Activated CD8-positive, alpha-beta T cell treated with anti-CD3 and anti-CD28 coated beads for 36 hours (primary cell): Measurements from ENCODE around the gene ZMYND8. TPM values are rescaled to one million over a fixed set of nuclear protein-coding genes. Genes with fewer than 3 reads are reported as not detected.

Experiments
- ATAC-seq: fragments of 200-7000 bp; cut with Tn5 transposase; one replicate; pipeline ENCODE4 v1.10.0; 2021; ENCODE audit warnings: mild to moderate bottlenecking, moderate library complexity
- CTCF ChIA-PET: fragments of 350-600 bp; sonication (Branson Sonifier 250); formaldehyde crosslinking; loops from one replicate; lab custom pipeline; 2021; ENCODE audit warnings: antibody characterized with exemption; lab: Charles Lee
- POLR2A ChIA-PET: fragments of 350-600 bp; sonication (Branson Sonifier 250); formaldehyde crosslinking; loops from one replicate; lab custom pipeline; 2021; ENCODE audit warnings: antibody characterized with exemption; lab: Charles Lee
- DNase-seq: peaks from one replicate; pipeline ENCODE4 v3.0.0-alpha.2; 2020
- H3K27ac Mint-ChIP-seq: one replicate; pipeline ENCODE4 v1.8.0; 2021; ENCODE audit warnings: mild to moderate bottlenecking, mixed read lengths
- H3K27me3 Mint-ChIP-seq: one replicate; pipeline ENCODE4 v1.8.0; 2021; ENCODE audit warnings: mixed read lengths
- H3K36me3 Mint-ChIP-seq: one replicate; pipeline ENCODE4 v1.8.0; 2021; ENCODE audit warnings: low read depth, mixed read lengths
- H3K4me1 Mint-ChIP-seq: one replicate; pipeline ENCODE4 v1.8.0; 2021; ENCODE audit warnings: low read depth, mixed read lengths
- H3K4me3 Mint-ChIP-seq: one replicate; pipeline ENCODE4 v1.8.0; 2021; ENCODE audit warnings: mild to moderate bottlenecking, moderate library complexity, mixed read lengths
- H3K9me3 Mint-ChIP-seq: one replicate; pipeline ENCODE4 v1.8.0; 2021; ENCODE audit warnings: mixed read lengths
- intact Hi-C: fragments of 100-400 bp; cut with micrococcal nuclease; formaldehyde crosslinking; loops from one replicate; pipeline ENCODE4 v1.10.0; 2022
- total RNA-seq, 2 experiments: library from RNA; stranded (reverse); gene quantifications; one replicate each; pipeline ENCODE4 v1.2.3, GENCODE V29; 2021
- TF ChIP-seq, protein P1 (sequence below): fragments of 200-600 bp; IDR thresholded peaks from one replicate; pipeline ENCODE4 v1.8.0; 2022; ENCODE audit warnings: antibody characterized with exemption, mild to moderate bottlenecking

The ZMYND8 gene
- total RNA-seq, 2 experiments from 2014 or later, result 31.9 to 33.4 TPM

- ChIA-PET CTCF (interaction anchor here (1.0 to 1.4 kb wide), 3 partner anchors 13 to 152 kb away, joined by 3 to 5 read pairs (median 5); no protein-coding TSS in a partner anchor), POLR2A (no interaction called here)
- Mint-ChIP-seq H3K27me3 (no peaks in the 10 kb centered on the region), H3K9me3 (no peaks in the 10 kb centered on the region), H3K4me3 (no peak overlapping the region), H3K4me1 (peaks cover 2% of the 10 kb centered on the region), H3K27ac (no peak overlapping the region), H3K36me3 (peaks cover 33% of the 10 kb centered on the region)
- ATAC-seq (no peak), DNase-seq (no peak)
- intact Hi-C loops, result no loop called here
- TF ChIP-seq, protein P1, sequence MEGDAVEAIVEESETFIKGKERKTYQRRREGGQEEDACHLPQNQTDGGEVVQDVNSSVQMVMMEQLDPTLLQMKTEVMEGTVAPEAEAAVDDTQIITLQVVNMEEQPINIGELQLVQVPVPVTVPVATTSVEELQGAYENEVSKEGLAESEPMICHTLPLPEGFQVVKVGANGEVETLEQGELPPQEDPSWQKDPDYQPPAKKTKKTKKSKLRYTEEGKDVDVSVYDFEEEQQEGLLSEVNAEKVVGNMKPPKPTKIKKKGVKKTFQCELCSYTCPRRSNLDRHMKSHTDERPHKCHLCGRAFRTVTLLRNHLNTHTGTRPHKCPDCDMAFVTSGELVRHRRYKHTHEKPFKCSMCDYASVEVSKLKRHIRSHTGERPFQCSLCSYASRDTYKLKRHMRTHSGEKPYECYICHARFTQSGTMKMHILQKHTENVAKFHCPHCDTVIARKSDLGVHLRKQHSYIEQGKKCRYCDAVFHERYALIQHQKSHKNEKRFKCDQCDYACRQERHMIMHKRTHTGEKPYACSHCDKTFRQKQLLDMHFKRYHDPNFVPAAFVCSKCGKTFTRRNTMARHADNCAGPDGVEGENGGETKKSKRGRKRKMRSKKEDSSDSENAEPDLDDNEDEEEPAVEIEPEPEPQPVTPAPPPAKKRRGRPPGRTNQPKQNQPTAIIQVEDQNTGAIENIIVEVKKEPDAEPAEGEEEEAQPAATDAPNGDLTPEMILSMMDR, result no peak
Measured at GRCh38 chr20:47232518-47232917, 124.0 kb downstream of the ZMYND8 start.

- Mint-ChIP-seq H3K9me3 (no peaks in the 10 kb centered on the region), H3K4me3 (no peak overlapping the region), H3K27ac (no peak overlapping the region), H3K4me1 (peaks cover 2% of the 10 kb centered on the region), H3K27me3 (no peaks in the 10 kb centered on the region), H3K36me3 (peaks cover 28% of the 10 kb centered on the region)
- intact Hi-C loops, result no loop called here
- CTCF ChIA-PET, result interaction anchor here (1.2 kb wide), 1 partner anchor 153 kb away, joined by 5 read pairs; no protein-coding TSS in a partner anchor
- TF ChIP-seq, protein P1, result no peak
- no peak for ATAC-seq
- POLR2A ChIA-PET, result interaction anchor here (1.4 kb wide), 1 partner anchor 125 kb away, joined by 3 read pairs; no protein-coding TSS in a partner anchor
- no peak for DNase-seq
Measured at GRCh38 chr20:47231382-47232039, 125.0 kb downstream of the ZMYND8 start.

DNA sequence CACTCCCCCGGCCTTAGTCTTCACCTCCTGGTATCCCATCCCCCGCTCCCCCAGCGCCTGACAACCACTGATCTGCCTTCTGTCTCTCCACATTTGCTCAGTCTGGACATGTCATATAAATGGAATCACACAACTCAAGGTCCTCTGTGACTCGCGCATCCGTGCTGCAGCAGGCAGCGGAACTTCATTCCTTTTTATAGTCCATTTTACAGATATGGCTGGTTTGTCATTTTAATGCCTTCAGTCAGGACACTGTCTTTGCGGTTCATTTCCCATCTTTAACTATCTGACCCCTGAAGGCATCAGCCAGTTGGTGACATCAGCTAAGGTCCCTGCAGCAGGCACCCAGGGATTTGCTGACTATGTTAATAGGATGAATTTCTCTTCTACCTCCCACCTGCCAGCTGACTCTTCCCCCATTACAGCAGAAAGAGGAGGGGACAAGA, 125.7 kb downstream of the ZMYND8 start:
- peaks cover 24% of the 10 kb centered on the region for H3K36me3 Mint-ChIP-seq
- TF ChIP-seq, protein P1, result no peak
- intact Hi-C loops, result no loop called here
- H3K27ac Mint-ChIP-seq, result no peak overlapping the region
- ChIA-PET CTCF (no interaction called here), POLR2A (interaction anchor here (1.4 kb wide), 1 partner anchor 125 kb away, joined by 3 read pairs; no protein-coding TSS in a partner anchor)
- H3K4me3 Mint-ChIP-seq, result no peak overlapping the region
- DNase-seq (no peak), ATAC-seq (no peak)
- H3K9me3 Mint-ChIP-seq, result no peaks in the 10 kb centered on the region
- H3K4me1 Mint-ChIP-seq, result peaks cover 2% of the 10 kb centered on the region
- H3K27me3 Mint-ChIP-seq, result no peaks in the 10 kb centered on the region

GRCh38 chr20:47228654-47229053, 127.8 kb downstream of the ZMYND8 start:
- Mint-ChIP-seq H3K27me3 (no peaks in the 10 kb centered on the region), H3K4me3 (no peak overlapping the region), H3K27ac (peak overlapping the region; percentile 52), H3K9me3 (no peaks in the 10 kb centered on the region), H3K4me1 (peaks cover 2% of the 10 kb centered on the region), H3K36me3 (peaks cover 28% of the 10 kb centered on the region)
- intact Hi-C loops, result no loop called here
- TF ChIP-seq, protein P1, result no peak
- POLR2A ChIA-PET, result no interaction called here
- ATAC-seq (no peak), DNase-seq (no peak)
- CTCF ChIA-PET, result interaction anchor here (1.4 to 3.5 kb wide), 3 partner anchors 9 to 156 kb away, joined by 5 to 18 read pairs (median 15); no protein-coding TSS in a partner anchor

GRCh38 chr20:47227576-47227975, 128.9 kb downstream of the ZMYND8 start:
- no peak overlapping the region for H3K4me3 Mint-ChIP-seq
- H3K27ac Mint-ChIP-seq, result no peak overlapping the region
- H3K36me3 Mint-ChIP-seq, result peaks cover 30% of the 10 kb centered on the region
- ATAC-seq, result no peak
- H3K27me3 Mint-ChIP-seq, result no peaks in the 10 kb centered on the region
- POLR2A ChIA-PET, result no interaction called here
- TF ChIP-seq, protein P1, result no peak
- intact Hi-C loops, result no loop called here
- no peaks in the 10 kb centered on the region for H3K9me3 Mint-ChIP-seq
- no peak for DNase-seq
- H3K4me1 Mint-ChIP-seq, result peaks cover 2% of the 10 kb centered on the region
- CTCF ChIA-PET, result interaction anchor here (1.4 to 3.5 kb wide), 5 partner anchors 8 to 157 kb away, joined by 5 to 18 read pairs (median 8); no protein-coding TSS in a partner anchor
